ENCODE results near the gene VASH2. TPM values are rescaled to one million over a fixed set of nuclear protein-coding genes. Genes with fewer than 3 reads are reported as not detected.

Gene VASH2
- polyA plus RNA-seq, 4 donors, result 0.27 to 3.6 (median 0.30) TPM; not detected in 1

- DNase-seq (no peak), FAIRE-seq (no peak)
- no peak overlapping the region for H3K4me3 ChIP-seq (ENCODE audit: low read depth in 1 of 3, low read length in 3 of 3)
- no peaks in the 10 kb centered on the region for H3K36me3 ChIP-seq (ENCODE audit: control insufficient read depth in 3 of 3, insufficient read depth in 2 of 3, low read depth in 1 of 3, low read length in 3 of 3)
- H3K27ac ChIP-seq (ENCODE audit: low read depth in 1 of 3, low read length in 2 of 3), result no peak overlapping the region
- H3K4me1 ChIP-seq (ENCODE audit: control insufficient read depth in 3 of 3, insufficient read depth in 2 of 3, low read depth in 1 of 3, low read length in 2 of 3), result peaks cover 0 to 7% (median 0%) of the 10 kb centered on the region in 3 donors
- 64 to 78% (median 75%) methylated on average over 7 of the region's 7 CpGs for WGBS, 3 donors
- no peaks in the 10 kb centered on the region for H3K27me3 ChIP-seq (ENCODE audit: control insufficient read depth in 3 of 3, insufficient read depth in 3 of 3, low read length in 3 of 3)
- no peaks in the 10 kb centered on the region for H3K9me3 ChIP-seq (ENCODE audit: control insufficient read depth in 2 of 2, insufficient read depth in 1 of 2, low read depth in 1 of 2, low read length in 1 of 2)
Measured at GRCh38 chr1:212920246-212920645, 30.1 kb upstream of the VASH2 start.

- no peak overlapping the region for H3K4me3 ChIP-seq (ENCODE audit: low read depth in 1 of 3, low read length in 3 of 3)
- no peaks in the 10 kb centered on the region for H3K9me3 ChIP-seq (ENCODE audit: control insufficient read depth in 2 of 2, insufficient read depth in 1 of 2, low read depth in 1 of 2, low read length in 1 of 2)
- H3K36me3 ChIP-seq (ENCODE audit: control insufficient read depth in 3 of 3, insufficient read depth in 2 of 3, low read depth in 1 of 3, low read length in 3 of 3), result no peaks in the 10 kb centered on the region
- H3K27me3 ChIP-seq (ENCODE audit: control insufficient read depth in 3 of 3, insufficient read depth in 3 of 3, low read length in 3 of 3), result no peaks in the 10 kb centered on the region
- DNase-seq (no peak), FAIRE-seq (no peak)
- H3K27ac ChIP-seq (ENCODE audit: low read depth in 1 of 3, low read length in 2 of 3), result no peak overlapping the region
- H3K4me1 ChIP-seq (ENCODE audit: control insufficient read depth in 3 of 3, insufficient read depth in 2 of 3, low read depth in 1 of 3, low read length in 2 of 3), result peaks cover 0 to 7% (median 0%) of the 10 kb centered on the region in 3 donors
- 57 to 69% (median 58%) methylated on average over 6 of the region's 6 CpGs for WGBS, 3 donors
Measured at GRCh38 chr1:212920896-212921295, 29.4 kb upstream of the VASH2 start.

- H3K36me3 ChIP-seq (ENCODE audit: control insufficient read depth in 3 of 3, insufficient read depth in 2 of 3, low read depth in 1 of 3, low read length in 3 of 3), result no peaks in the 10 kb centered on the region
- 70 to 83% (median 76%) methylated on average over 5 of the region's 5 CpGs for WGBS, 3 donors
- no peaks in the 10 kb centered on the region for H3K27me3 ChIP-seq (ENCODE audit: control insufficient read depth in 3 of 3, insufficient read depth in 3 of 3, low read length in 3 of 3)
- H3K4me3 ChIP-seq (ENCODE audit: low read depth in 1 of 3, low read length in 3 of 3), result no peak overlapping the region
- no peaks in the 10 kb centered on the region for H3K9me3 ChIP-seq (ENCODE audit: control insufficient read depth in 2 of 2, insufficient read depth in 1 of 2, low read depth in 1 of 2, low read length in 1 of 2)
- no peak overlapping the region for H3K27ac ChIP-seq (ENCODE audit: low read depth in 1 of 3, low read length in 2 of 3)
- peaks cover 0 to 2% (median 0%) of the 10 kb centered on the region in 3 donors for H3K4me1 ChIP-seq (ENCODE audit: control insufficient read depth in 3 of 3, insufficient read depth in 2 of 3, low read depth in 1 of 3, low read length in 2 of 3)
- FAIRE-seq (no peak), DNase-seq (no peak)
Measured at GRCh38 chr1:212922016-212922415, 28.3 kb upstream of the VASH2 start.

- no peak overlapping the region for H3K4me3 ChIP-seq (ENCODE audit: low read depth in 1 of 3, low read length in 3 of 3)
- H3K4me1 ChIP-seq (ENCODE audit: control insufficient read depth in 3 of 3, insufficient read depth in 2 of 3, low read depth in 1 of 3, low read length in 2 of 3), result no peaks in the 10 kb centered on the region
- no peaks in the 10 kb centered on the region for H3K9me3 ChIP-seq (ENCODE audit: control insufficient read depth in 2 of 2, insufficient read depth in 1 of 2, low read depth in 1 of 2, low read length in 1 of 2)
- H3K36me3 ChIP-seq (ENCODE audit: control insufficient read depth in 3 of 3, insufficient read depth in 2 of 3, low read depth in 1 of 3, low read length in 3 of 3), result no peaks in the 10 kb centered on the region
- no peaks in the 10 kb centered on the region for H3K27me3 ChIP-seq (ENCODE audit: control insufficient read depth in 3 of 3, insufficient read depth in 3 of 3, low read length in 3 of 3)
- DNase-seq (no peak), FAIRE-seq (no peak)
- WGBS, 3 donors, result 77 to 85% (median 79%) methylated on average over 6 of the region's 6 CpGs
- H3K27ac ChIP-seq (ENCODE audit: low read depth in 1 of 3, low read length in 2 of 3), result no peak overlapping the region
Measured at GRCh38 chr1:212926372-212926771, 24.0 kb upstream of the VASH2 start.

GRCh38 chr1:212928323-212929291 lies 21.7 kb upstream of the VASH2 start:
- DNase-seq, result no peak
- no peaks in the 10 kb centered on the region for H3K4me1 ChIP-seq (ENCODE audit: control insufficient read depth in 3 of 3, insufficient read depth in 2 of 3, low read depth in 1 of 3, low read length in 2 of 3)
- WGBS, 3 donors, result 55 to 83% (median 76%) methylated on average over 10 of the region's 10 CpGs
- no peaks in the 10 kb centered on the region for H3K36me3 ChIP-seq (ENCODE audit: control insufficient read depth in 3 of 3, insufficient read depth in 2 of 3, low read depth in 1 of 3, low read length in 3 of 3)
- H3K9me3 ChIP-seq (ENCODE audit: control insufficient read depth in 2 of 2, insufficient read depth in 1 of 2, low read depth in 1 of 2, low read length in 1 of 2), result no peaks in the 10 kb centered on the region
- no peak for FAIRE-seq
- H3K27ac ChIP-seq (ENCODE audit: low read depth in 1 of 3, low read length in 2 of 3), result no peak overlapping the region
- no peak overlapping the region for H3K4me3 ChIP-seq (ENCODE audit: low read depth in 1 of 3, low read length in 3 of 3)
- no peaks in the 10 kb centered on the region for H3K27me3 ChIP-seq (ENCODE audit: control insufficient read depth in 3 of 3, insufficient read depth in 3 of 3, low read length in 3 of 3)

- Histone ChIP-seq H3K27me3 (ENCODE audit: control insufficient read depth in 3 of 3, insufficient read depth in 3 of 3, low read length in 3 of 3) (no peaks in the 10 kb centered on the region), H3K4me3 (ENCODE audit: low read depth in 1 of 3, low read length in 3 of 3) (no peak overlapping the region), H3K4me1 (ENCODE audit: control insufficient read depth in 3 of 3, insufficient read depth in 2 of 3, low read depth in 1 of 3, low read length in 2 of 3) (no peaks in the 10 kb centered on the region), H3K9me3 (ENCODE audit: control insufficient read depth in 2 of 2, insufficient read depth in 1 of 2, low read depth in 1 of 2, low read length in 1 of 2) (no peaks in the 10 kb centered on the region), H3K27ac (ENCODE audit: low read depth in 1 of 3, low read length in 2 of 3) (peak overlapping the region in 1 of 3 donors; percentile 16), H3K36me3 (ENCODE audit: control insufficient read depth in 3 of 3, insufficient read depth in 2 of 3, low read depth in 1 of 3, low read length in 3 of 3) (no peaks in the 10 kb centered on the region)
- FAIRE-seq (no peak), DNase-seq (peak; percentile 64 to 84)
- WGBS, 3 donors, result 61 to 72% (median 69%) methylated on average over 10 of the region's 10 CpGs
Measured at GRCh38 chr1:212930986-212931678, 19.2 kb upstream of the VASH2 start.

GRCh38 chr1:212933815-212934471 lies 16.4 kb upstream of the VASH2 start:
- DNase-seq (no peak), FAIRE-seq (no peak)
- Histone ChIP-seq H3K4me1 (ENCODE audit: control insufficient read depth in 3 of 3, insufficient read depth in 2 of 3, low read depth in 1 of 3, low read length in 2 of 3) (no peaks in the 10 kb centered on the region), H3K9me3 (ENCODE audit: control insufficient read depth in 2 of 2, insufficient read depth in 1 of 2, low read depth in 1 of 2, low read length in 1 of 2) (no peaks in the 10 kb centered on the region), H3K27me3 (ENCODE audit: control insufficient read depth in 3 of 3, insufficient read depth in 3 of 3, low read length in 3 of 3) (no peaks in the 10 kb centered on the region), H3K27ac (ENCODE audit: low read depth in 1 of 3, low read length in 2 of 3) (no peak overlapping the region), H3K36me3 (ENCODE audit: control insufficient read depth in 3 of 3, insufficient read depth in 2 of 3, low read depth in 1 of 3, low read length in 3 of 3) (no peaks in the 10 kb centered on the region), H3K4me3 (ENCODE audit: low read depth in 1 of 3, low read length in 3 of 3) (no peak overlapping the region)
- WGBS, 3 donors, result 85 to 100% (median 89%) methylated on average over 1 of the region's 1 CpG

- no peak for FAIRE-seq
- WGBS, 3 donors, result 80 to 86% (median 83%) methylated on average over 7 of the region's 7 CpGs
- H3K4me3 ChIP-seq (ENCODE audit: low read depth in 1 of 3, low read length in 3 of 3), result no peak overlapping the region
- H3K9me3 ChIP-seq (ENCODE audit: control insufficient read depth in 2 of 2, insufficient read depth in 1 of 2, low read depth in 1 of 2, low read length in 1 of 2), result peaks cover 0 to under 1% of the 10 kb centered on the region in 2 donors
- H3K27ac ChIP-seq (ENCODE audit: low read depth in 1 of 3, low read length in 2 of 3), result no peak overlapping the region
- H3K36me3 ChIP-seq (ENCODE audit: control insufficient read depth in 3 of 3, insufficient read depth in 2 of 3, low read depth in 1 of 3, low read length in 3 of 3), result no peaks in the 10 kb centered on the region
- H3K4me1 ChIP-seq (ENCODE audit: control insufficient read depth in 3 of 3, insufficient read depth in 2 of 3, low read depth in 1 of 3, low read length in 2 of 3), result no peaks in the 10 kb centered on the region
- DNase-seq, result no peak
- H3K27me3 ChIP-seq (ENCODE audit: control insufficient read depth in 3 of 3, insufficient read depth in 3 of 3, low read length in 3 of 3), result no peaks in the 10 kb centered on the region
Measured at GRCh38 chr1:212935387-212935981, 14.9 kb upstream of the VASH2 start.

Data from small intestine (tissue), 7 donors.